H1 (cell line): ENCODE data around the gene FA2H. TPM values are rescaled to one million over a fixed set of nuclear protein-coding genes. Genes with fewer than 3 reads are reported as not detected.

Experiments used
- CHD7 ChIP-seq: fragments of 300-600 bp; sonication (generic); IDR thresholded peaks from 2 replicates; pipeline ENCODE4 v1.7.1; 2012; ENCODE audit warnings: low read length, moderate library complexity, mild to moderate bottlenecking, inconsistent platforms; ENCODE audit not compliant: insufficient replicate concordance
- polyA plus RNA-seq, 7 experiments: library from polyadenylated mRNA; depleted of rRNA in 3 of 7; stranded (reverse) in 5 of 7; unstranded in 2 of 7; fragments of >200 nt in 5 of 7; fragments of 200-250 nt in 2 of 7; gene quantifications; 1 replicate in 5 of 7; 2 replicates in 1 of 7; 4 replicates in 1 of 7; pipeline versions ENCODE4 v1.2.1 to v1.2.3, GENCODE V29; 2011 to 2013; ENCODE audit warnings: missing spikeins in 2 of 7, mixed read lengths in 2 of 7
- total RNA-seq: library from RNA; stranded (reverse); fragmentation: NEBNext Ultra II Directional; extraction: Animal tissue kit (Norgen Biotek cat#: 25700); gene quantifications from 2 replicates; pipeline ENCODE4 v1.2.1, GENCODE V29; 2021

FA2H gene
- total and polyA plus RNA-seq, 2 of the 8 experiments (the other 6 are each of a cell fraction or from before 2014, with no cell fraction given), result 2.1 to 2.5 TPM

- no peak for TF ChIP-seq CHD7
Observed at GRCh38 chr16:74756203-74756602, 18.4 kb downstream of the FA2H start (continued).
